ENCODE results near the gene KERA.

DNA sequence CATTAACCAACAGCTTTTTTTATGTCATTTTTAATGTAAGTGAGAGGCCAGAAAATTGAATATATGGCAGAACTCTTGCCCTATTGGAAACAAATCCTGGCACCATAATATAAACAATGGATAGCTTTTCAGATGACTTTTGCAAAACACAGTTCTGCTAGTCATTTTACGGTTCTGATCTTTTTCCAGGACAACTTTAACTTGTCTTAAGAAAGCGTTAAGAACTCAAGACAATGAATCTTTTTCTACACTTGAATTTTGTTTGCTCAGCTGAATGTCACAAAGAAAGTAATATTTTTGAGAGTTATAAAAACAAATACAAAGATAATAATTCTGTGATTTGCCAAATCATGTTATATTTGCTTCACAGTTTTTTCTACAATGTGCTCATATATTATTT, 13.2 kb downstream of the KERA start:
- TF ChIP-seq POLR2AphosphoS5 (IDR thresholded peaks at IDR 0.05; ENCODE audit: borderline replicate concordance, low read depth, low read length) (no peak), EZH2 (IDR thresholded peaks at IDR 0.05) (no peak)
